G401.6 (cell line): ENCODE measurements around the gene HOXD11.
A peak's percentile ranks its signal among the peaks of the same experiment; 100 is the strongest.

Source experiments
- FAIRE-seq: peaks from 2 replicates; lab custom pipeline; 2012; peaks lifted over from hg19 to GRCh38; lab: Jason Lieb, UNC

HOXD11 gene

GRCh38 chr2:176122052-176122682 is 15.1 kb downstream of the HOXD11 start:
- FAIRE-seq: no peak

GRCh38 chr2:176122683-176123410 is 15.8 kb downstream of the HOXD11 start, which contains the start of gene HOXD9:
TSS of gene HOXD9 (plus strand) at chr2:176122719. CDS start at chr2:176122769, 50 bp downstream.
- FAIRE-seq: no peak

- FAIRE-seq: no peak
These were observed 16.5 kb downstream of the HOXD11 start for GRCh38 chr2:176123411-176124109.

- no peak for FAIRE-seq
These were observed 17.2 kb downstream of the HOXD11 start for GRCh38 chr2:176124110-176124946.

GRCh38 chr2:176124947-176125771 is 18.1 kb downstream of the HOXD11 start:
- no peak for FAIRE-seq

- FAIRE-seq: no peak
These were observed 18.6 kb downstream of the HOXD11 start for GRCh38 chr2:176125772-176126054.

- peak; percentile 86 for FAIRE-seq
These were observed 20.1 kb downstream of the HOXD11 start for GRCh38 chr2:176126929-176127773.

GRCh38 chr2:176127774-176128072 is 20.6 kb downstream of the HOXD11 start:
- FAIRE-seq: no peak

- FAIRE-seq: no peak
These were observed 21.3 kb downstream of the HOXD11 start for GRCh38 chr2:176128172-176128981.

GRCh38 chr2:176128982-176129796 is 22.1 kb downstream of the HOXD11 start, which contains the start of gene HOXD8:
TSS of gene HOXD8 (plus strand) at chr2:176129705. CDS start at chr2:176130367, 662 bp downstream.
- FAIRE-seq: no peak

- FAIRE-seq: no peak
These were observed 22.7 kb downstream of the HOXD11 start for GRCh38 chr2:176129813-176130146.

- FAIRE-seq: no peak
These were observed 23.3 kb downstream of the HOXD11 start for GRCh38 chr2:176130147-176130956.

- FAIRE-seq: no peak
These were observed 24.1 kb downstream of the HOXD11 start for GRCh38 chr2:176130957-176131847.

- peak; percentile 19 for FAIRE-seq
These were observed 24.7 kb downstream of the HOXD11 start for GRCh38 chr2:176131848-176132158.

GRCh38 chr2:176132205-176133171 is 25.4 kb downstream of the HOXD11 start:
- no peak for FAIRE-seq

GRCh38 chr2:176133389-176133788 is 26.3 kb downstream of the HOXD11 start:
- FAIRE-seq: no peak
